ENCODE data around the gene HDAC4. TPM values are rescaled to one million over a fixed set of nuclear protein-coding genes. Genes with fewer than 3 reads are reported as not detected.

HDAC4 gene
- total RNA-seq, 1 donor from 2014 or later: 46.2 TPM

DNA sequence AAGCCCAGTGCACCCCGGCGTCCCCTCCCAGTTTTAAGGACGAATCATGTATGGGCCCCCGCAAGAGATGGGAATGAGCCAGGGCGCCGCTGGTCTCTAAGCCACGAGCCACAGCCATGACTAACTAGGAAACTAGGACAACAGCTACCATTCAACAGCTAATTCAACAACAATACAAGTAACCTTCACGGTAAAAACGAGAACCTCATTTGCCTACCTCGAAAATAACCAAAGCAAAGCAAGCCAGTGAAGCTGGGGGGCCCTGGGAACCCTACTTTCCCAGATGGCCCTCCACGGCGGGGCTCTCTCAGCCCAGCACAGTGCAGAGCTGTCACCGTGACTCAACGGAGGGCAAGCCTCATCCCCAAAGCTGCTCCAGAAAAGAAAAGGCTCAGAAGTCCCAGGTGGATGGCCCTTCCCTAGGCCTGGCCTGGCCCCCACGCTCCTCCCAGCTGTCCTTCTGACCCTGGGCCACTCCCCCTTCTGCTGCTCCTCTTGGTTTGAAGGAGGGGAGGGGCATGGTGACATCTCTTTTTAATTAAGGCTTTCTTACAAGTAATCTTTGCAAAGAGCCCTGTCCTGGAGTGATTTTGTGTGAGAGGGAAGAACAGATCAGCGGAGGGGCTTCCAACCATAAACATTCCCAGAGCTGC, 126.3 kb downstream of the HDAC4 start:
- no peaks in the 10 kb centered on the region for H3K36me3 Mint-ChIP-seq (ENCODE audit: insufficient read depth)
- H3K9me3 Mint-ChIP-seq (ENCODE audit: low read depth): no peaks in the 10 kb centered on the region
- no peaks in the 10 kb centered on the region for H3K27me3 Mint-ChIP-seq
- H3K4me1 Mint-ChIP-seq (ENCODE audit: low read depth): peaks cover 6% of the 10 kb centered on the region
- DNase-seq (ENCODE audit: low spot score, unreplicated experiment): no peak
- peak overlapping the region; percentile 73 for H3K27ac Mint-ChIP-seq
- TF ChIP-seq, protein P1, sequence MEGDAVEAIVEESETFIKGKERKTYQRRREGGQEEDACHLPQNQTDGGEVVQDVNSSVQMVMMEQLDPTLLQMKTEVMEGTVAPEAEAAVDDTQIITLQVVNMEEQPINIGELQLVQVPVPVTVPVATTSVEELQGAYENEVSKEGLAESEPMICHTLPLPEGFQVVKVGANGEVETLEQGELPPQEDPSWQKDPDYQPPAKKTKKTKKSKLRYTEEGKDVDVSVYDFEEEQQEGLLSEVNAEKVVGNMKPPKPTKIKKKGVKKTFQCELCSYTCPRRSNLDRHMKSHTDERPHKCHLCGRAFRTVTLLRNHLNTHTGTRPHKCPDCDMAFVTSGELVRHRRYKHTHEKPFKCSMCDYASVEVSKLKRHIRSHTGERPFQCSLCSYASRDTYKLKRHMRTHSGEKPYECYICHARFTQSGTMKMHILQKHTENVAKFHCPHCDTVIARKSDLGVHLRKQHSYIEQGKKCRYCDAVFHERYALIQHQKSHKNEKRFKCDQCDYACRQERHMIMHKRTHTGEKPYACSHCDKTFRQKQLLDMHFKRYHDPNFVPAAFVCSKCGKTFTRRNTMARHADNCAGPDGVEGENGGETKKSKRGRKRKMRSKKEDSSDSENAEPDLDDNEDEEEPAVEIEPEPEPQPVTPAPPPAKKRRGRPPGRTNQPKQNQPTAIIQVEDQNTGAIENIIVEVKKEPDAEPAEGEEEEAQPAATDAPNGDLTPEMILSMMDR (IDR thresholded peaks at IDR 0.05; ENCODE audit: unreplicated experiment): no peak
- H3K4me3 Mint-ChIP-seq (ENCODE audit: low read depth): no peak overlapping the region

DNA sequence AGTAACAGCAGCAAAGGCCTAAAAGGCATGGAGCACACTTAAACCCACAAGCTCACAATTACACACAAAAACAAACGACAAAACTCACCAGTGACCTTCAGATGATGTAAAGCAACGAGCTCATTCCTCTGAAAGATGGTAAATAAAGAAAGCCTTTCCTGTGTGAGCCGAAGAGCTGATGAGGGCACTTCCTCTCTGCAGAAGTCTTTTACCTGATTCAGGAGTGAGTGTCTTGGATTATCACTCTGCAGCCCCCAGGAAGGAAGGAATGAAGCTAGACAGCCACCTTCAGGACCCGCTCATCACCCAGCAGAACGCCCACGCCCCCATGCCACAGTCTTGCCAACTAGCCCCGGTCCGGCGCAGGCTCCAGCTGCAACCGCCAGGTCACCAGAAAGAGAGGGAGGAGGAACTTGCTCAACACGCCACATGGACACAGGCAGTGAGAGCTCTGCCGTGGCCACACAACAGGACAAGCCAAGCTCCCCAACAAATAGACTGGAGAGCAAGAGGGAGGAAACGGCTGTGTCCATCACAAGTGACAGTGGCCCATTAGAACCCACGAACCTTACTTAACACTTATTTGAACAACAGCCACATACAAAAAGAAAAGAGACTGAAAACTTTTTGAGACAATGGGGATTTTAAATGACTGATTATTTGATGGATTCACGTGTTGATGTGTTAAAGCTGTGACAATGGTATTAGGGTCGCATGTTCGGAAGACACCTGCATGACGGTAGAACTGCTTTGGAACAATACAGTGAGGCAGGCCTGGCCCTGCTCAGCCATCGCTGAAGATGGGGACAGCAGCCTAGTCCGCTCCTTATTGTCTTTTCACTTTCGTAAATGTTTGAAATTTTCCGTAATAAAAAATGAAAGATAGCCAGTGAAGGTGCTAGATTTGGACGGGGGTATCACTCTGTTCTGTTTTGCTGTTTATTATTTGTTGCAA, 127.3 kb downstream of the HDAC4 start:
- H3K27ac Mint-ChIP-seq: no peak overlapping the region
- no peaks in the 10 kb centered on the region for H3K27me3 Mint-ChIP-seq
- H3K36me3 Mint-ChIP-seq (ENCODE audit: insufficient read depth): no peaks in the 10 kb centered on the region
- TF ChIP-seq, protein P1 (IDR thresholded peaks at IDR 0.05; ENCODE audit: unreplicated experiment): no peak
- peaks cover 7% of the 10 kb centered on the region for H3K4me1 Mint-ChIP-seq (ENCODE audit: low read depth)
- DNase-seq (ENCODE audit: low spot score, unreplicated experiment): no peak
- no peaks in the 10 kb centered on the region for H3K9me3 Mint-ChIP-seq (ENCODE audit: low read depth)
- H3K4me3 Mint-ChIP-seq (ENCODE audit: low read depth): no peak overlapping the region

DNA sequence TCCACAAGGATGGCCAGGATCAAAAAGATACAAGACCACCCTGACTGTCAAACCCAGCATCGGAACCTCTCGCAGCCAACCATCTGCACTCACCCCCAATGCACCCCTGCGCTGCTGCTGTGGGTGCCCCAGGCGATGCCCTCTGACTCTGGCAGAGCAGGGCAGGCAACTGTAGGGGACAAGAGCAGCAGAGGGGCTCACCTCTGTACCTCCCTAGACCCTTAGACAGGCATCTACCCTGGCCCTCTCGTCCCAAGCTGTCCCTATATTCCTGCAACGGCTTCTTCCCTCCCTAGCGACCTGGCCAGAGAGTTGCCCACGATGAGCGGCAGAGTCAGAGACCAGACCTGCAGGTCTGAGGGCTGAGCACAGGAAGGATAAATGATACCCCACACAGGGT, 128.2 kb downstream of the HDAC4 start:
- H3K4me1 Mint-ChIP-seq (ENCODE audit: low read depth): peaks cover 17% of the 10 kb centered on the region
- no peaks in the 10 kb centered on the region for H3K27me3 Mint-ChIP-seq
- no peaks in the 10 kb centered on the region for H3K36me3 Mint-ChIP-seq (ENCODE audit: insufficient read depth)
- TF ChIP-seq, protein P1 (IDR thresholded peaks at IDR 0.05; ENCODE audit: unreplicated experiment): no peak
- H3K4me3 Mint-ChIP-seq (ENCODE audit: low read depth): no peak overlapping the region
- H3K27ac Mint-ChIP-seq: peak overlapping the region; percentile 30
- DNase-seq (ENCODE audit: low spot score, unreplicated experiment): no peak
- no peaks in the 10 kb centered on the region for H3K9me3 Mint-ChIP-seq (ENCODE audit: low read depth)

DNA sequence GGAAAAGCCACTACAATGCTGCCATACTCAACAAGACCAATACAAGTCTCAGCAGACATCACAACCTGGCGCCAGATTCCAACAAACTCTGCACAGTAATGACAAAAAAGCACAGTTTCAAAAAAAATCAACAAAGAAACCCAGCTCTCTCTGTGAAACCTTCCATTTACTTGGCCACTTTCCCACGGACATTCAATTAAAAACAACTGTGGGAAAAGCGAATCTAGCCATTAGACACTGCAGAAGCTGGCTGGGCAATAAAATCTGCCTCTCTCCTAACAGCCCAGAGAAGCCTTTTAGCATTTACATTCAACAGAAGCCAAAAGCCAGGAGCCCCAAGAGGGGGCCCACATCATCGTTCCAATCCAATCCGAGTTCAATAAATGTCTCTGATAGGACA, 128.9 kb downstream of the HDAC4 start:
- Mint-ChIP-seq H3K9me3 (ENCODE audit: low read depth) (no peaks in the 10 kb centered on the region), H3K27ac (no peak overlapping the region), H3K4me1 (ENCODE audit: low read depth) (peaks cover 19% of the 10 kb centered on the region), H3K4me3 (ENCODE audit: low read depth) (no peak overlapping the region), H3K27me3 (no peaks in the 10 kb centered on the region), H3K36me3 (ENCODE audit: insufficient read depth) (no peaks in the 10 kb centered on the region)
- TF ChIP-seq, protein P1 (IDR thresholded peaks at IDR 0.05; ENCODE audit: unreplicated experiment): no peak
- DNase-seq (ENCODE audit: low spot score, unreplicated experiment): no peak

DNA sequence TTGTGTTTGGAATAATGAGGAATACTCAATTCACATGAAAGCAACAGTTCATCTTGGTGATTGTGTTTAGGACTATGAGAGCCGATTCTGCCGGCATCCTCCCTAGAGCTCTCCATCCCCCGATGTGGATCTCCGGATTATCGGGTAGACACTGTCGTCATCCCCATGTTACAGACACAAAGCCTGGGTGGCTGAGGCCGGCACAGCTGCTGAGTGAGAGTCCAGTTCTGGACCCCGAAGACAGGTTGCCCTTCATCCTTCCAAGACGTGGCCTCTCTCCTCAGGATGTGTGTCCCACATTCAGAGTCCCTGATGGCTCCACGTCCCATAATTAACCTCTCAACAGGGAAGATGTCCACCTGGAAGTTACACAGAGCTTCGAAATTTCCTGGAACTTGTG, 129.3 kb downstream of the HDAC4 start:
- TF ChIP-seq, protein P1 (IDR thresholded peaks at IDR 0.05; ENCODE audit: unreplicated experiment): no peak
- peaks cover 19% of the 10 kb centered on the region for H3K4me1 Mint-ChIP-seq (ENCODE audit: low read depth)
- no peak overlapping the region for H3K4me3 Mint-ChIP-seq (ENCODE audit: low read depth)
- H3K27me3 Mint-ChIP-seq: no peaks in the 10 kb centered on the region
- H3K36me3 Mint-ChIP-seq (ENCODE audit: insufficient read depth): no peaks in the 10 kb centered on the region
- no peak for DNase-seq (ENCODE audit: low spot score, unreplicated experiment)
- no peak overlapping the region for H3K27ac Mint-ChIP-seq
- no peaks in the 10 kb centered on the region for H3K9me3 Mint-ChIP-seq (ENCODE audit: low read depth)
